Transverse colon (tissue), 4 donors: ENCODE data around the gene GTF3C1. TPM values are rescaled to one million over a fixed set of nuclear protein-coding genes. Genes with fewer than 3 reads are reported as not detected.

ENCODE experiments used
- DNase-seq: peaks from one replicate; pipeline ENCODE4 v3.0.0-alpha.2; 2019
- H3K27ac ChIP-seq, 4 donors: fragments of 200-600 bp; sonication (generic); 2 replicates each; pipeline ENCODE4 v1.5.1; 2016 to 2018; ENCODE audit warnings: inconsistent platforms in 4 of 4
- H3K27me3 ChIP-seq: fragments of 200-600 bp; sonication (generic); 2 replicates; pipeline ENCODE4 v1.5.1; 2017; ENCODE audit warnings: inconsistent platforms
- H3K36me3 ChIP-seq, 4 donors: fragments of 200-600 bp; sonication (generic); 2 replicates each; pipeline ENCODE4 v1.5.1; 2017 to 2019; ENCODE audit warnings: inconsistent platforms in 4 of 4
- H3K4me1 ChIP-seq, 4 donors: fragments of 200-600 bp; sonication (generic); 2 replicates each; pipeline ENCODE4 v1.5.1; 2017 to 2020; ENCODE audit warnings: inconsistent platforms in 4 of 4
- H3K4me3 ChIP-seq, 4 donors: fragments of 200-600 bp; sonication (generic); 1 replicate in 1 of 4; 2 replicates in 3 of 4; pipeline versions ENCODE4 v1.5.1 to v1.6.1; 2017 to 2019; ENCODE audit warnings: inconsistent platforms in 4 of 4
- H3K9me3 ChIP-seq, 2 donors: fragments of 200-600 bp; sonication (generic); 2 replicates each; pipeline ENCODE4 v1.5.1; 2017 to 2019; ENCODE audit warnings: inconsistent platforms in 2 of 2
- CTCF ChIP-seq, 5 experiments: fragments of 200-600 bp in 3 of 5; fragments of 450-650 bp in 2 of 5; sonication (generic) in 3 of 5; IDR thresholded peaks; 1 replicate in 2 of 5; 2 replicates in 3 of 5; pipeline ENCODE4 v1.5.1; 2016 to 2017; ENCODE audit warnings: antibody characterized with exemption in 5 of 5, inconsistent platforms in 3 of 5, mild to moderate bottlenecking in 2 of 5, moderate library complexity in 1 of 5
- EP300 ChIP-seq: sonication (generic); formaldehyde crosslinking; IDR thresholded peaks from one replicate; pipeline ENCODE4 v1.6.1; 2017; ENCODE audit warnings: antibody characterized with exemption, low read depth
- POLR2A ChIP-seq: fragments of 450-650 bp; IDR thresholded peaks from one replicate; pipeline ENCODE4 v1.6.1; 2016; ENCODE audit warnings: antibody characterized with exemption, mild to moderate bottlenecking, moderate library complexity
- POLR2AphosphoS5 ChIP-seq, 3 donors: sonication (generic); formaldehyde crosslinking; IDR thresholded peaks; one replicate each; pipeline ENCODE4 v1.6.1; 2016; ENCODE audit warnings: antibody characterized with exemption in 3 of 3
- WGBS, 2 donors: methylation state at CpG; one replicate each; pipeline ENCODE4 v1.1.5; 2018; ENCODE audit warnings: low coverage in 1 of 2; 5-methylcytosine and 5-hydroxymethylcytosine counted together
- in situ Hi-C, 4 donors: fragments of 200-750 bp; cut with MboI; loops; one replicate each; pipeline versions ENCODE4 v1.15.0 to v1.15.1; 2017; ENCODE audit warnings: low sequenced_read_pairs in 3 of 4, low pct_ligation_motif_present in 1 of 4, low pct_unique_long_range_greater_than_20kb in 1 of 4
- intact Hi-C: fragments of 100-400 bp; cut with DNase I; formaldehyde crosslinking; loops from one replicate; pipeline ENCODE4 v1.15.1; 2023; ENCODE audit warnings: low total_unique reads
- total RNA-seq, 4 donors: library from RNA; depleted of rRNA; stranded (reverse); fragments of >200 nt; gene quantifications; one replicate each; pipeline ENCODE4 v1.1.0, GENCODE V29; 2016

The GTF3C1 gene
- total RNA-seq, 4 donors from 2014 or later: 49.6 to 129 (median 60.1) TPM

DNA sequence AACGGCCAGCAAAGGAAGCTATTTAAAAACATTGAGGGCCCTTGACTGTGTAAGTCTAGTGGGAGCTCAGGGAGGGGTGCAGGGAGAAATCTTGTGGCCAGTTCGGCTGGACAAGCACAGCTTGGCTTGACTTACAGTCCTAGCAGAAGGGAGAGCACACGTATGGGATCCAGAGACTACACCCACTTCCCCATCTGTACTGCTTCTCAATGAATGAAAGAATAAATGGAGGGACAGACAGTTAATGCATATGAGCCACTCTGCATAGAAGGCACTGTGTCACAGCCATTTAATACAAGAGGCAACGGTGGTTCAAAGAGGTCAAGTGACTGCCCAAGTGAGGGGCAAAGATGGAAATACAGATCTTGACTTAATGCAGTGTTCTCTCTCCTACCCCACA is 15.5 kb downstream of the GTF3C1 start:
- no peak for TF ChIP-seq POLR2A
- TF ChIP-seq EP300: no peak
- TF ChIP-seq CTCF (IDR thresholded peaks at IDR 0.05): no peak
- TF ChIP-seq POLR2AphosphoS5 (IDR thresholded peaks at IDR 0.05): no peak
- in situ Hi-C loops (no loop called here), intact Hi-C loops (no loop called here)
- no peak for DNase-seq
- H3K9me3 ChIP-seq: no peaks in the 10 kb centered on the region
- H3K4me1 ChIP-seq: no peaks in the 10 kb centered on the region
- no peaks in the 10 kb centered on the region for H3K27me3 ChIP-seq
- no peak overlapping the region for H3K4me3 ChIP-seq
- no peak overlapping the region for H3K27ac ChIP-seq
- 90 to 91% methylated on average over 3 to 4 of the region's 4 CpGs for WGBS, 2 donors
- peaks cover 0 to 61% (median 17%) of the 10 kb centered on the region in 4 donors for H3K36me3 ChIP-seq

DNA sequence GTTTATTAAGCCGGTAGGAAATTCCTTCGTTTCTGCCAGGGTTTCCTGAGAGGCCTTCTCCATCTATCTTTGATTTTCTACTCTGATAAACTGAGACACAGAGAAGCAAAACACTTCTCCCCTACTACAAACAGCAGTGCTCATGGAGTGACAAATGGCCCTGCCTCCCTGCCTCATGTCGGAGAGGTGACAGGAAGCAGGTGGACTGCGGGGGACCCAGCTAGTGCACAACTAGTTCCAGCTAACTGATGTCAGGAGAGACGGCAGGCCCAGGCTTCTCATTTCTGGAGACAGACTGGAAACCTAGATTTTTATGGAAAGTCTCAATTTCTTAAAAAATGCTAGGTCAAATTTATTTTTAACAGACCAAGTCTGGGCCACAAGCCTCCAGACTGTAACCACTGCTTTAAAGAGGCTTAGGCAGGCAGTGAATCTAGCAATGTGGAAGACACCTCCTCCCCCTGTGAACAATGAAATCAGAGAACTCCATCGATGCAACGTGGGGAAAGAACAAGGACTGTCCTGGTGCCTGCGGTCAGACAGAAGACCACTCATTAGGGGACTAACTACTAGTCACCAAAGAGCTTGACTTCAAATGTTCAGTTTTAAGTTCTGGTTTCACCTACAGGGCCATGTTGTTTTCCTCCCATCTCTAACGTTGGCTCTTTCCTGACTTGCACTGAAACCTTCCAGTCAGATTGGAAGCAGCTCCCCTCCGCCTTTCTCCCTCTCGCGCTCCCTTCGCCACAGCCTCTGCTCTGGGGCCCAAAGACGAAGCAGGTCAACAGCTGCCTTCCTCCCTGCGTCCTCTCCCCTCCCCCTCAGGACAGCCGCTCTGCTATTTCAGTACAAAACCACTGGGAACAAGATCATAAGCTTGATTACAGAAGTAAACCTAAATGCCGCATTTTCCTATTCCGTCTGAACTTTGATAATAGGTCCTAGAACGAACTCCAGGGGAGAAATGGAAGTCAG is 17.6 kb downstream of the GTF3C1 start:
- DNase-seq: no peak
- intact Hi-C loops: no loop called here
- no peak overlapping the region for H3K4me3 ChIP-seq
- H3K36me3 ChIP-seq: peaks cover 0 to 67% (median 21%) of the 10 kb centered on the region in 4 donors
- H3K27ac ChIP-seq: no peak overlapping the region
- no peaks in the 10 kb centered on the region for H3K27me3 ChIP-seq
- no peak for TF ChIP-seq CTCF (IDR thresholded peaks at IDR 0.05)
- TF ChIP-seq POLR2A: no peak
- no peak for TF ChIP-seq EP300
- no peak for TF ChIP-seq POLR2AphosphoS5 (IDR thresholded peaks at IDR 0.05)
- in situ Hi-C loops: no loop called here
- WGBS, 2 donors: 82 to 95% methylated on average over 11 to 19 of the region's 19 CpGs
- H3K9me3 ChIP-seq: no peaks in the 10 kb centered on the region
- H3K4me1 ChIP-seq: no peaks in the 10 kb centered on the region

DNA sequence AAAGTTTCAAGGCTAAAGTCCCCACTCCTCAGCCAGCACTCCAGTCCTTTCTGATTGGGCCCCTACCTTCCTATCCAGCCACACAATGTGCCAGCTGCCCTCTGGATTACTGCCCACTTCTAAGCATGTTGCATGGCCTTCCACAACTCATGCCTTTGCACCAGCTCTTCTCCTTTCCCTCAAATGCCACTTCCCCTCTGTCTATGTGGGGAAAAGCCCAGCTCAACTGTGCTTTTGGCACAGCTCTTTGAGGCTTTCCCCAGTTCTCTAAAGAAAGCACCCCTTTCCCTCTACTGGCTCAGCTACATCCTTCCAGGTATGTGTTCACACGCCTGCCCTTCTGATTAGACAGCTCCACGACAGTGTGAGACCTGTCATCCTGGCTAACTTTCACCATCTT is 18.5 kb downstream of the GTF3C1 start:
- in situ Hi-C loops (no loop called here), intact Hi-C loops (no loop called here)
- Histone ChIP-seq H3K4me3 (no peak overlapping the region), H3K9me3 (no peaks in the 10 kb centered on the region), H3K27me3 (no peaks in the 10 kb centered on the region), H3K27ac (no peak overlapping the region), H3K4me1 (no peaks in the 10 kb centered on the region), H3K36me3 (peaks cover 0 to 60% (median 25%) of the 10 kb centered on the region in 4 donors)
- whole genome bisulfite sequencing, 2 donors: 88 to 93% methylated on average over 2 of the region's 2 CpGs
- no peak for DNase-seq
- TF ChIP-seq EP300 (no peak), CTCF (IDR thresholded peaks at IDR 0.05) (no peak), POLR2AphosphoS5 (IDR thresholded peaks at IDR 0.05) (no peak), POLR2A (no peak)

- WGBS, 2 donors: 92% methylated on average over 6 of the region's 6 CpGs; no CpG with 5 or more reads in 1 of the 2 donors
- Histone ChIP-seq H3K36me3 (peaks cover 0 to 63% (median 31%) of the 10 kb centered on the region in 4 donors), H3K27ac (no peak overlapping the region), H3K27me3 (no peaks in the 10 kb centered on the region), H3K9me3 (no peaks in the 10 kb centered on the region), H3K4me3 (no peak overlapping the region), H3K4me1 (no peaks in the 10 kb centered on the region)
- DNase-seq: no peak
- in situ Hi-C loops (no loop called here), intact Hi-C loops (no loop called here)
- no peak for TF ChIP-seq EP300
- TF ChIP-seq POLR2AphosphoS5 (IDR thresholded peaks at IDR 0.05): no peak
- TF ChIP-seq CTCF (IDR thresholded peaks at IDR 0.05): no peak
- no peak for TF ChIP-seq POLR2A
Observed at GRCh38 chr16:27529962-27530361, 19.8 kb downstream of the GTF3C1 start.
